ENCODE measurements around the gene ASXL1. TPM values are rescaled to one million over a fixed set of nuclear protein-coding genes. Genes with fewer than 3 reads are reported as not detected.

The ASXL1 gene
- total and polyA plus RNA-seq, 8 donors: 9.0 to 185 (median 61.7) TPM

GRCh38 chr20:32411955-32412706 is 54.0 kb downstream of the ASXL1 start:
- Histone ChIP-seq H3K36me3 (peaks cover 0 to 28% (median 7%) of the 10 kb centered on the region in 4 donors), H3K27ac (no peak overlapping the region), H3K9me3 (no peaks in the 10 kb centered on the region), H3K27me3 (no peaks in the 10 kb centered on the region), H3K4me1 (peaks cover 0 to 28% (median 16%) of the 10 kb centered on the region in 4 donors), H3K4me3 (no peak overlapping the region)
- TF ChIP-seq POLR2AphosphoS5 (IDR thresholded peaks at IDR 0.05): no peak
- TF ChIP-seq CTCF (IDR thresholded peaks at IDR 0.05): no peak
- TF ChIP-seq POLR2A (IDR thresholded peaks at IDR 0.05): no peak
- TF ChIP-seq EP300 (IDR thresholded peaks at IDR 0.05): no peak
- 89 to 96% (median 95%) methylated on average over 2 of the region's 2 CpGs for WGBS, 5 donors
- intact Hi-C loops (cut with DNase I; ENCODE audit: low total_unique reads): no loop called here
- DNase-seq: no peak

GRCh38 chr20:32415494-32415893 is 57.4 kb downstream of the ASXL1 start:
- whole genome bisulfite sequencing, 5 donors: 50 to 76% (median 66%) methylated on average over 2 of the region's 2 CpGs
- Histone ChIP-seq H3K27ac (no peak overlapping the region), H3K9me3 (no peaks in the 10 kb centered on the region), H3K4me1 (peaks cover 0 to 52% (median 17%) of the 10 kb centered on the region in 4 donors), H3K4me3 (no peak overlapping the region), H3K36me3 (peaks cover 0 to 1% (median under 1%) of the 10 kb centered on the region in 4 donors), H3K27me3 (no peaks in the 10 kb centered on the region)
- TF ChIP-seq EP300 (IDR thresholded peaks at IDR 0.05) (no peak), POLR2A (IDR thresholded peaks at IDR 0.05) (no peak), CTCF (IDR thresholded peaks at IDR 0.05) (no peak), POLR2AphosphoS5 (IDR thresholded peaks at IDR 0.05) (no peak)
- intact Hi-C loops (cut with DNase I; ENCODE audit: low total_unique reads): no loop called here
- no peak for DNase-seq

GRCh38 chr20:32416206-32416605 is 58.1 kb downstream of the ASXL1 start:
- H3K36me3 ChIP-seq: no peaks in the 10 kb centered on the region
- DNase-seq: no peak
- intact Hi-C loops (cut with DNase I; ENCODE audit: low total_unique reads): no loop called here
- WGBS, 5 donors: 63 to 85% (median 73%) methylated on average over 2 of the region's 2 CpGs
- TF ChIP-seq POLR2A (IDR thresholded peaks at IDR 0.05) (no peak), POLR2AphosphoS5 (IDR thresholded peaks at IDR 0.05) (no peak), EP300 (IDR thresholded peaks at IDR 0.05) (no peak), CTCF (IDR thresholded peaks at IDR 0.05) (no peak)
- no peak overlapping the region for H3K4me3 ChIP-seq
- peaks cover 0 to 57% (median 20%) of the 10 kb centered on the region in 4 donors for H3K4me1 ChIP-seq
- no peaks in the 10 kb centered on the region for H3K9me3 ChIP-seq
- H3K27me3 ChIP-seq: no peaks in the 10 kb centered on the region
- H3K27ac ChIP-seq: no peak overlapping the region

- no peaks in the 10 kb centered on the region for H3K9me3 ChIP-seq
- H3K4me3 ChIP-seq: no peak overlapping the region
- TF ChIP-seq POLR2A (IDR thresholded peaks at IDR 0.05) (no peak), EP300 (IDR thresholded peaks at IDR 0.05) (no peak), CTCF (IDR thresholded peaks at IDR 0.05) (no peak), POLR2AphosphoS5 (IDR thresholded peaks at IDR 0.05) (no peak)
- WGBS, 5 donors: 78 to 92% (median 81%) methylated on average over 2 of the region's 2 CpGs
- H3K27ac ChIP-seq: no peak overlapping the region
- H3K4me1 ChIP-seq: peaks cover 0 to 49% (median 22%) of the 10 kb centered on the region in 4 donors
- DNase-seq: no peak
- H3K27me3 ChIP-seq: no peaks in the 10 kb centered on the region
- intact Hi-C loops (cut with DNase I; ENCODE audit: low total_unique reads): no loop called here
- no peaks in the 10 kb centered on the region for H3K36me3 ChIP-seq
Observed at GRCh38 chr20:32418376-32418775, 60.2 kb downstream of the ASXL1 start.

Measured in stomach (tissue), 9 donors.